Liver (tissue), 9 donors: ENCODE data around the gene PSD. TPM values are rescaled to one million over a fixed set of nuclear protein-coding genes. Genes with fewer than 3 reads are reported as not detected.

Experiments
- DNase-seq: peaks from one replicate; pipeline ENCODE4 v3.0.0-alpha.2; 2017; ENCODE audit warnings: low spot score
- H3K27ac ChIP-seq, 2 donors: one replicate each; pipeline ENCODE4 v1.7.0; 2013; ENCODE audit warnings: inconsistent platforms in 2 of 2, low read length in 2 of 2, control low read depth in 1 of 2, low read depth in 1 of 2, mild to moderate bottlenecking in 1 of 2
- H3K27me3 ChIP-seq, 4 donors: one replicate each; pipeline versions ENCODE4 v1.6.1 to v1.7.0; 2013; ENCODE audit warnings: low read length in 3 of 4, inconsistent platforms in 1 of 4, mild to moderate bottlenecking in 1 of 4, moderate library complexity in 1 of 4; ENCODE audit not compliant: control insufficient read depth in 4 of 4, insufficient read depth in 4 of 4
- H3K36me3 ChIP-seq, 4 donors: one replicate each; pipeline versions ENCODE4 v1.6.1 to v1.7.0; 2013; ENCODE audit warnings: low read length in 3 of 4, mild to moderate bottlenecking in 3 of 4, low read depth in 1 of 4, moderate library complexity in 1 of 4; ENCODE audit not compliant: control insufficient read depth in 4 of 4, insufficient read depth in 3 of 4
- H3K4me1 ChIP-seq, 4 donors: one replicate each; pipeline versions ENCODE4 v1.6.1 to v1.7.0; 2013; ENCODE audit warnings: low read length in 3 of 4, mild to moderate bottlenecking in 3 of 4, moderate library complexity in 1 of 4; ENCODE audit not compliant: control insufficient read depth in 4 of 4, insufficient read depth in 4 of 4
- H3K4me3 ChIP-seq, 3 donors: one replicate each; pipeline versions ENCODE4 v1.6.1 to v1.7.0; 2013; ENCODE audit warnings: low read length in 3 of 3, control low read depth in 1 of 3, low read depth in 1 of 3, mild to moderate bottlenecking in 1 of 3
- H3K9ac ChIP-seq, 2 donors: one replicate each; pipeline ENCODE4 v1.7.0; 2013; ENCODE audit warnings: low read length in 2 of 2, mild to moderate bottlenecking in 2 of 2, moderate library complexity in 2 of 2, control low read depth in 1 of 2, low read depth in 1 of 2
- H3K9me3 ChIP-seq, 4 donors: one replicate each; pipeline versions ENCODE4 v1.6.1 to v1.7.0; 2013; ENCODE audit warnings: low read length in 3 of 4; ENCODE audit not compliant: control insufficient read depth in 4 of 4
- ATF3 ChIP-seq: IDR thresholded peaks from 2 replicates; pipeline ENCODE4 v1.6.1; 2016; ENCODE audit warnings: antibody characterized with exemption
- CTCF ChIP-seq: fragments of 150-350 bp; IDR thresholded peaks from 2 replicates; pipeline ENCODE4 v1.5.1; 2017; ENCODE audit warnings: improper control_type of control experiment, low read depth, low read length; ENCODE audit not compliant: missing input control
- FOXA1 ChIP-seq: IDR thresholded peaks from 2 replicates; pipeline ENCODE4 v1.6.1; 2016; ENCODE audit warnings: antibody characterized with exemption
- GABPA ChIP-seq, 2 donors: IDR thresholded peaks in 1 of 2; conservative IDR thresholded peaks in 1 of 2; 2 replicates each; pipeline ENCODE4 v1.6.1; 2016; ENCODE audit warnings: antibody characterized with exemption in 2 of 2, mild to moderate bottlenecking in 1 of 2, moderate library complexity in 1 of 2
- HNF4A ChIP-seq, 2 donors: conservative IDR thresholded peaks; 2 replicates each; pipeline ENCODE4 v1.6.1; 2016; ENCODE audit warnings: antibody characterized with exemption in 2 of 2, mild to moderate bottlenecking in 2 of 2
- JUND ChIP-seq, 2 donors: IDR thresholded peaks; 2 replicates each; pipeline ENCODE4 v1.6.1; 2016; ENCODE audit warnings: antibody characterized with exemption in 2 of 2
- MAX ChIP-seq: IDR thresholded peaks from 2 replicates; pipeline ENCODE4 v1.6.1; 2016; ENCODE audit warnings: antibody characterized with exemption
- NR2F2 ChIP-seq: IDR thresholded peaks from 2 replicates; pipeline ENCODE4 v1.6.1; 2016; ENCODE audit warnings: antibody characterized with exemption
- RAD21 ChIP-seq, 2 donors: IDR thresholded peaks; 2 replicates each; pipeline ENCODE4 v1.6.1; 2016; ENCODE audit warnings: antibody characterized with exemption in 2 of 2, mild to moderate bottlenecking in 2 of 2
- REST ChIP-seq: IDR thresholded peaks from 2 replicates; pipeline ENCODE4 v1.6.1; 2016; ENCODE audit warnings: antibody characterized with exemption, mild to moderate bottlenecking
- RXRA ChIP-seq, 2 donors: IDR thresholded peaks; 2 replicates each; pipeline ENCODE4 v1.6.1; 2017 to 2018; ENCODE audit warnings: antibody characterized with exemption in 2 of 2, mild to moderate bottlenecking in 1 of 2
- SP1 ChIP-seq: IDR thresholded peaks from 2 replicates; pipeline ENCODE4 v1.6.1; 2018; ENCODE audit warnings: antibody characterized with exemption, mild to moderate bottlenecking
- YY1 ChIP-seq: IDR thresholded peaks from 2 replicates; pipeline ENCODE4 v1.6.1; 2016; ENCODE audit warnings: antibody characterized with exemption, mild to moderate bottlenecking
- ZBTB33 ChIP-seq: IDR thresholded peaks from 2 replicates; pipeline ENCODE4 v1.6.1; 2016; ENCODE audit warnings: antibody characterized with exemption
- WGBS: extraction: QIAGEN DNeasy Blood & Tissue Kit; methylation state at CpG from one replicate; pipeline ENCODE4 v1.1.7; 2013; 5-methylcytosine and 5-hydroxymethylcytosine counted together
- polyA plus RNA-seq, 2 donors: library from polyadenylated mRNA; stranded (reverse) in 1 of 2; unstranded in 1 of 2; fragments of 200-250 nt in 1 of 2; fragments of >200 nt in 1 of 2; fragmentation: Nextera tagmentation in 1 of 2; extraction: Ambion mirVana in 1 of 2; gene quantifications; one replicate each; pipeline versions ENCODE4 v1.2.1 to v1.2.3, GENCODE V29; 2013 to 2015
- total RNA-seq, 2 donors: library from RNA; depleted of rRNA; stranded (reverse); fragments of >200 nt; gene quantifications; one replicate each; pipeline ENCODE4 v1.2.3, GENCODE V29; 2014
- donor health status: healthy.
- donor health status: healthy.
- donor health status: healthy.
- donor health status: healthy.
- donor health status: healthy.

PSD gene
- total and polyA plus RNA-seq, 4 donors = 0.56 to 1.3 (median 0.71) TPM

DNA sequence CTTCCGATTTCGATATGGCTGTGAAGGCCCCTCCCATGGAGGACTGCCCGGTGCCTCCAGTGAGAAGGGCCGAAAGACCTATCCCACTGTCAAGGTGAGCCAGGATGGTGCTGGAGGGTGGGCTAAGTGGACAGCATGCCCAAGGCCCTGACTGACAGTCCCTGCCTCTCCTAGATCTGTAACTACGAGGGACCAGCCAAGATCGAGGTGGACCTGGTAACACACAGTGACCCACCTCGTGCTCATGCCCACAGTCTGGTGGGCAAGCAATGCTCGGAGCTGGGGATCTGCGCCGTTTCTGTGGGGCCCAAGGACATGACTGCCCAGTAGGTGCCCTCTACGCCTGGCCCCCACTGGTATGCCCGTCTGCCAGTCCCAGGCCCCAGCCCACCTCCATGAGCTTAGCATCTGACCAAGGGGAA lies 21.8 kb downstream of the PSD start:
- TF ChIP-seq JUND (IDR thresholded peaks at IDR 0.05) = no peak
- no peak for TF ChIP-seq ATF3
- TF ChIP-seq CTCF = no peak
- Histone ChIP-seq H3K9ac (no peak overlapping the region), H3K4me1 (peaks cover 11 to 37% (median 17%) of the 10 kb centered on the region in 4 donors), H3K27ac (peak overlapping the region in 1 of 2 donors; percentile 96), H3K36me3 (peaks cover 0 to 19% (median 2%) of the 10 kb centered on the region in 4 donors), H3K4me3 (peak overlapping the region in 1 of 3 donors; percentile 87), H3K9me3 (no peaks in the 10 kb centered on the region), H3K27me3 (no peaks in the 10 kb centered on the region)
- WGBS = 93% methylated on average over 12 of the region's 12 CpGs
- no peak for DNase-seq

GRCh38 chr10:102396317-102396650 lies 22.3 kb downstream of the PSD start:
- no peaks in the 10 kb centered on the region for H3K27me3 ChIP-seq
- H3K36me3 ChIP-seq = peaks cover 0 to 15% (median 1%) of the 10 kb centered on the region in 4 donors
- peak overlapping the region; percentile 96 to 99 for H3K27ac ChIP-seq
- H3K4me1 ChIP-seq = peaks cover 11 to 37% (median 17%) of the 10 kb centered on the region in 4 donors
- peak overlapping the region; percentile 78 to 87 (median 84) for H3K4me3 ChIP-seq
- H3K9ac ChIP-seq = peak overlapping the region; percentile 2 to 53
- no peak for DNase-seq
- 51% methylated on average over 4 of the region's 4 CpGs for WGBS
- no peaks in the 10 kb centered on the region for H3K9me3 ChIP-seq
- TF ChIP-seq FOXA1 = no peak
- peak in 1 of 2 donors; percentile 49 for TF ChIP-seq RXRA (IDR thresholded peaks at IDR 0.05)

DNA sequence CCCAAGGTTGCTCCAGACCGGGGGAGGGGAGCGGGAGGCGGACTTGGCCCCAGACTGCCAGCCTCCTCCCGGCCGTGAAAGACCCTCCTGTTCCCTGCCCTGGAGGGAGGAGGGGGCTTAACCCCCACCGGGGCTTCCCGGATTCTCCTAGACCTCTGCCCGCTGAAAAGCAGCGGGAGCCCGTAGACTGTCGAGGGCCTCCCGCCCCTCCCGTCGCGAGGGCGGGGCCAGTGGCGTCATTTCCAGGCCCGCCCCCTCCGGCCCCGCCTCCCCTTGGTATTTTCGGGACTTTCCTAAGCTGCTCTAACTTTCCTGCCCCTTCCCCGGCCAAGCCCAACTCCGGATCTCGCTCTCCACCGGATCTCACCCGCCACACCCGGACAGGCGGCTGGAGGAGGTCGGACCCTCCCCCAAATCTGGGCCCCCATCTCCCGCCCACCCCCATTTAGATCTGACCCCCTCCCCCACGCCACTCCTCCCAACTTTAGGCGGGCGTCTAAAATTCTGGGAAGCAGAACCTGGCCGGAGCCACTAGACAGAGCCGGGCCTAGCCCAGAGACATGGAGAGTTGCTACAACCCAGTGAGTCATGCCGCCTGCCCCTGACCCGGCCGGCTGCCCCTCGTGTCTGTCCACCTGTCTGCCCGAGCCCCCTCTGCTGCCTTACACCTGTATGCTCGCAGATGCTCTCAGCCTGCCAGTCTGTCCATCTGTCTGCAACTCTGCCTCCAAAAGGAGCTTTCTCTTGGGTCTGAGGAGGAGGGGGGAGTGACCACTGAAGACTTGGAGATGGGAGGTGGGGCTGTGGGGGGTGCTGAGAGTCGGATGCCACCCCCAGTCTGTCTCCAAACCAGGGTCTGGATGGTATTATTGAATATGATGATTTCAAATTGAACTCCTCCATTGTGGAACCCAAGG lies 22.9 kb downstream of the PSD start, which contains the start of gene NFKB2:
NFKB2 (plus strand) TSS at position 306 of the 917 bp plus-strand sequence; CDS start at position 561, 255 bp downstream.
- peaks cover 0 to 8% (median 1%) of the 10 kb centered on the region in 4 donors for H3K36me3 ChIP-seq
- no peaks in the 10 kb centered on the region for H3K9me3 ChIP-seq
- H3K4me1 ChIP-seq = peaks cover 11 to 37% (median 17%) of the 10 kb centered on the region in 4 donors
- no peaks in the 10 kb centered on the region for H3K27me3 ChIP-seq
- peak; percentile 91 for DNase-seq
- H3K9ac ChIP-seq = peak within 1 kb of the TSS; percentile 67 to 82
- H3K4me3 ChIP-seq = peak within 1 kb of the TSS; percentile 84 to 92 (median 87)
- H3K27ac ChIP-seq = peak within 1 kb of the TSS; percentile 96 to 99
- under 1% methylated on average over 42 of the region's 42 CpGs for whole genome bisulfite sequencing
- TF ChIP-seq CTCF (no peak), YY1 (no peak), RAD21 (IDR thresholded peaks at IDR 0.05) (no peak), RXRA (IDR thresholded peaks at IDR 0.05) (no peak), NR2F2 (no peak), HNF4A (conservative IDR thresholded peaks at IDR 0.05) (no peak), SP1 (peak; percentile 67), ZBTB33 (no peak), REST (peak; percentile 25), GABPA (IDR thresholded peaks at IDR 0.05 in 1 of 2, conservative IDR thresholded peaks at IDR 0.05 in 1 of 2) (peak in 1 of 2 donors; percentile 72), ATF3 (no peak), JUND (IDR thresholded peaks at IDR 0.05) (peak in 1 of 2 donors; percentile 20), MAX (no peak)
